ENCODE data around the gene MCC.

The MCC gene

GRCh38 chr5:113302120-113302519 is 186.1 kb downstream of the MCC start:
- peak; percentile 54 for FAIRE-seq

GRCh38 chr5:113299591-113299990 is 188.7 kb downstream of the MCC start:
- FAIRE-seq, result no peak

GRCh38 chr5:113296676-113297075 is 191.6 kb downstream of the MCC start:
- FAIRE-seq, result no peak

GRCh38 chr5:113295111-113295539 is 193.1 kb downstream of the MCC start:
- no peak for FAIRE-seq

GRCh38 chr5:113294311-113295110 is 193.7 kb downstream of the MCC start:
- no peak for FAIRE-seq

- no peak for FAIRE-seq
Observed at GRCh38 chr5:113293975-113294310, 194.3 kb downstream of the MCC start.

- FAIRE-seq, result no peak
Observed at GRCh38 chr5:113293068-113293974, 194.9 kb downstream of the MCC start.

- FAIRE-seq, result no peak
Observed at GRCh38 chr5:113292462-113292861, 195.8 kb downstream of the MCC start.

GRCh38 chr5:113283558-113283957 is 204.7 kb downstream of the MCC start:
- no peak for FAIRE-seq

GRCh38 chr5:113282472-113282871 is 205.8 kb downstream of the MCC start:
- FAIRE-seq, result no peak

GRCh38 chr5:113281194-113281593 is 207.1 kb downstream of the MCC start:
- FAIRE-seq, result no peak

GRCh38 chr5:113280541-113280940 is 207.7 kb downstream of the MCC start:
- no peak for FAIRE-seq

- no peak for FAIRE-seq
Observed at GRCh38 chr5:113278976-113279375, 209.3 kb downstream of the MCC start.

GRCh38 chr5:113276493-113276892 is 211.8 kb downstream of the MCC start:
- no peak for FAIRE-seq

GRCh38 chr5:113276001-113276400 is 212.3 kb downstream of the MCC start:
- FAIRE-seq, result no peak

- FAIRE-seq, result no peak
Observed at GRCh38 chr5:113274836-113275414, 213.3 kb downstream of the MCC start.

- no peak for FAIRE-seq
Observed at GRCh38 chr5:113273948-113274347, 214.3 kb downstream of the MCC start.

- no peak for FAIRE-seq
Observed at GRCh38 chr5:113271745-113272454, 216.4 kb downstream of the MCC start.

- FAIRE-seq, result no peak
Observed at GRCh38 chr5:113271015-113271414, 217.2 kb downstream of the MCC start.

GRCh38 chr5:113270086-113270485 is 218.2 kb downstream of the MCC start:
- FAIRE-seq, result no peak

- FAIRE-seq, result no peak
Observed at GRCh38 chr5:113269023-113269997, 218.9 kb downstream of the MCC start.

- no peak for FAIRE-seq
Observed at GRCh38 chr5:113268232-113268631, 220.0 kb downstream of the MCC start.

Measured in A204.1 (cell line).